ENCODE measurements around the gene EPHA8.

- TF ChIP-seq CTCF (IDR thresholded peaks at IDR 0.05) (no peak), POLR2A (IDR thresholded peaks at IDR 0.05; ENCODE audit: low read depth) (no peak), EP300 (IDR thresholded peaks at IDR 0.05) (no peak)
Observed at GRCh38 chr1:22518379-22518778, 44.9 kb upstream of the EPHA8 start.
